Raji (cell line): ENCODE data around the gene CSDE1.

Source experiments
- POLR2A ChIP-seq: IDR thresholded peaks from 2 replicates; pipeline ENCODE4 v1.6.1; 2011; ENCODE audit warnings: low read depth, low read length, control low read depth; ENCODE audit not compliant: insufficient read depth

Gene CSDE1

DNA sequence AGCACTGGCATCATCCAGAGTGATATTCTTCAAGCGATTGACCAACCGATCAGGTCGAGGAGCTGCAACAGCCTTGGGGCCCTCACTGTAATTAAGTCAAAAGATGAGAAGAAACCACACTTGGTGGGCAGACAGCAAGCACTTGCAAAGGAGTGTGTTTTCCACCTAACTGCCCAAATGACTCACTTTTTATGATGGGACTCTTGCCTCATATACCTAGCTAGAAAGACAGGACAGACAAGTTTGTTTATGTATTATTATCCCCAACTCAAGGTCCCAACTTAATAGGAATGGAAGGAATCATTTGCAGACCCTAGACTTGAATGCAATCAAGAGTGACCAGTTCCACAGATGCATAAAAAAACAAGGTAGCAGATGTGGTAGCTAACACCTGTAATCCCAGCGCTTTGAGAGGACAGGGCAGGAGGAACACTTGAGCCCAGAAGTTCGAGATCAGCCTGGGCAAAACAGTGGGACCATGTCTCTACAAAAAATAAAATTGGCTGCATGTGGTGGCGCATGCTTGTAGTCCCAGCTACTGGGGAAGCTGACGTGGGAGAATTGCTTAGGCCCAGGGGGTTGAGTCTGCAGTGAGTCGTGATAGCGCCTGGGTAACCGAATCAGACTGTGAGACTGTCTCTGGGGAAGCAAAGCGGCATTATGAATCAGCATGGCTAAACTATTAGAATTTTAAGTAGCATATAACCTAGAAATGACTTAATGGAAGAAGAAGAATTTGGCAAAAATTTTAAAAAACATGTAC, 38.9 kb downstream of the CSDE1 start:
- no peak for TF ChIP-seq POLR2A

GRCh38 chr1:114716304-114717170, 41.2 kb downstream of the CSDE1 start, which contains the start of gene NRAS:
TSS of gene NRAS (minus strand) at chr1:114716771. CDS start at chr1:114716160, 611 bp downstream.
- TF ChIP-seq POLR2A, result peak; percentile 56

DNA sequence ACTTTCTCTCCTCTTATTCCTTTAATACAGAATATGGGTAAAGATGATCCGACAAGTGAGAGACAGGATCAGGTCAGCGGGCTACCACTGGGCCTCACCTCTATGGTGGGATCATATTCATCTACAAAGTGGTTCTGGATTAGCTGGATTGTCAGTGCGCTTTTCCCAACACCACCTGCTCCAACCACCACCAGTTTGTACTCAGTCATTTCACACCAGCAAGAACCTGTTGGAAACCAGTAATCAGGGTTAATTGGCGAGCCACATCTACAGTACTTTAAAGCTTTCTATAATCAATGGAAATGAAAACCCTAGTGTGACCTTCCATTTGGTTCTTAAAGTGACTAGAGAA, 41.9 kb downstream of the CSDE1 start:
- TF ChIP-seq POLR2A, result no peak

- TF ChIP-seq POLR2A, result no peak
Observed at GRCh38 chr1:114712977-114713376, 44.8 kb downstream of the CSDE1 start.

DNA sequence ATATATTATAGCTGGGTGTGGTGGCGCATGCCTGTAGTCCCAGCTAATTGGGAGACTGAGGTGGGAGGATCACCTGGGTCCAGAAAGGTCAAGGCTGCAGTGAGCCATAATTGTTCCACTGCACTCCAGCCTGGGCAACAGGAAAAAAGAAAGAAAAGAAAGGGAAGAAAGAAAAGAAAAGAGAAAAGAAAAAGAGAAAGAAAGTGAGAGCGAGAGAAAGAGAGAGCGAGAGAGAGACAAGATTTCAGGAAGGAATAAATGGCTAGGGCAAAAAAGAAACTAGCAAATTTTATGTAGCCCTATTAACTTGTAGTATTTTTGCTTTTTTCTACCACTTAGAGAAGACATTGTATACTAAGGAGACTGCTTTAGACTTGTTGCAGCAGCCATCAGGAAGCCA, 47.4 kb downstream of the CSDE1 start:
- TF ChIP-seq POLR2A, result no peak

GRCh38 chr1:114707604-114708003, 50.2 kb downstream of the CSDE1 start:
- TF ChIP-seq POLR2A, result no peak

DNA sequence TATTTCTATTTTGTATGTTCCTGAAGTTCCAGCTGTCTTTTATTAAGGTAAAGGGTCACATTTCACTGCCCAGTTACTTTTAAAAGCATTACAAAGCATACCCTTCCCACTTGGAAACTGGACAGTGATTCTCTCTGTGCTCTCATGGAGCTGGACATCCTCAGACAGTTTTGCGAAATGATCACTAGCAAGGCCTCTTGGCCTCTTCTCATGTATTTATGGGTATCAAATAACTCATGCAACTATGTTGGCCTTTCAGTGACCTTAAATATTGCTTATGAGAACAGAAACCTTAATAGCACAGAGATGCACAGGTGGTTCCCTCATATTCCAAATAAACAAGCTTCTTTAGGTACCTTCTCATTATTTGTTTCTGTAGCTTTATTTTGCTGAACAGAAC, 54.5 kb downstream of the CSDE1 start:
- no peak for TF ChIP-seq POLR2A

GRCh38 chr1:114702737-114703136, 55.0 kb downstream of the CSDE1 start:
- TF ChIP-seq POLR2A, result no peak

GRCh38 chr1:114701931-114702330, 55.9 kb downstream of the CSDE1 start:
- TF ChIP-seq POLR2A, result no peak

GRCh38 chr1:114700036-114700600, 57.7 kb downstream of the CSDE1 start:
- TF ChIP-seq POLR2A, result no peak

DNA sequence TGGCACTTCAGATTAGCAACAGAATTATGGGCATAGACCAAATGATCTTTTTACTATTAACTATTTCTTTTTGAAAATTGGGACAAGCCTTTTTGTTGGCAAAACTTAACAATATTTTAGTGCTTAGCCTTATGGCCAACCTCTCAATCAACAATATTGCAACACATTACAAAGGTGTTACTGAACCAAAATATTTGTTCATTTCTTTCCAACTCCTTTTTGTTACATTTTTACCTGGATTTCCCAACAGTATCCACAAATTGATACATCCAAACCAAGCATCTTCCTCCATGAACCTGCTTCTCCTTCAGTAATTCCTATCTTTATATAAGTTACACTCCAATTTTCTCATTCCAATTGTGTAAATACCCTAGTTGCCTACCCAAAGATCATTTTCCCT, 61.0 kb downstream of the CSDE1 start:
- TF ChIP-seq POLR2A, result no peak

DNA sequence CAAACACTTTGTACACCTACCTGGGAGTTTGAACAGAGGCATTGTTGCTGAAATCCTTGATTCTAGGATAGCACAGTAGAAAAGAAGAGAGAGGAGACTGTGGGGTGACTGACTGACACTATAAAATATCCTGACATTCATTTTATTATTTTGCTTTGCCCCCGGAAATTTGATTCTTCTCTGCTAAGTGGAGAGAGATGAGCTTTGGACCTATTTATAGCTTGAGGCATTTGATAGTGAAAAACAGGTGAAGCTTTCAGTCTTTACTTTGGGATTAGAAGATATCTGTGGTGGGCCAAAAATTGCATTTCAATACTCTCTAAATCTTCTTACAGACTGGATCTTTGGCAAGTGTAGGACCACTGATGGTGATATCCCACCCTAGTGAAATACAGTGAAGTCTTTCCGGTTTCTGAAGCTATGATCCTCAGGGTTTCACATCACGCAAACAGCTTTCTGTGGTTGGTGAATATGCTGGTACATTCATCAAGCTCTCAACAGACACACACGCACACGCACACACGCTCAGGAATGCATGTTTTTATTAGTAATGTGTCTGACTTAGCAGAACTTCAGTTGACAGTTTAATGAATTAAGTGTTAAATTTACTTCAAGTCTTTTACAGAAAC, 62.2 kb downstream of the CSDE1 start, which contains the start of gene AMPD1:
Gene AMPD1, minus strand, starts transcription at position 117 of the 629 bp plus-strand sequence. Its CDS starts 75 bp downstream, at position 42.
- no peak for TF ChIP-seq POLR2A

DNA sequence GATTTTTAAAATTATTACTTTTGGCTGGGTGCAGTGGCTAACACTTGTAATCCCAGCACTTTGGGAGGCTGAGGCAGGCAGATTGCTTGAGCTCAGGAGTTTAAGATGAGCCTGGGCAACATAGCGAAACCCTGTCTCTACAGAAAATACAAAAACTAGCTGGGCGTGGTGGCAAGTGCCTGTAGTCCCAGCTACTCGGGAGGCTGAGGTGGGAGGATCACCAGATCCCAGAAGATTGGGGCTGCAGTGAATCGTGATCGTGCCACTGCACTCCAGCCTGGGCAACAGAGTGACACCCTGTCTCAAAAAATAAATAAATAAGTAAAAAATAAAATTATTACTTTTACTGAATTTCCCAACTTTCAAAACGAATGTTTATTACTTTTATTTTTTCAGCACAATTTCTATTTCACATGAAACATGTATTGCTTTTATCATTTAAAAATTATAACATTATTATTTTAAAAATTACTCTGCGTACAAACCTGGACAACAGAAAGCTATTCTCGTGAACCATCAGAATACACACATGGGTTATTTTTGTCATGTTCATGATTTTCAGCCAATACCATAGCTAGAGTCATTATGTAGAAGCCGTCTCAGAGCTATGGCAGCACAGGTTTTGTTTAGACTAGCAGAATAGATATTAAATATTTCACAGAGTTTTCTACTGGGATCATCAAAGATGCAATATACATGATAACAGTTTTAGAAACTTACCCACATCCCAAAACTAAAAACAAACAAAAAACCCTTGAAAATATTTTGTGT, 63.1 kb downstream of the CSDE1 start:
- TF ChIP-seq POLR2A, result no peak

- TF ChIP-seq POLR2A, result no peak
Observed at GRCh38 chr1:114692947-114693346, 64.8 kb downstream of the CSDE1 start.
